Measurements from ENCODE around the gene ITGB8.
"Not testable (repeated sequence)": the region's sequence is repeated elsewhere in the genome, so short reads cannot be mapped to it uniquely, and the experiment has no call there.

Gene ITGB8

GRCh38 chr7:20389192-20389591 lies 58.5 kb downstream of the ITGB8 start:
- not testable (repeated sequence) for H3K36me3 ChIP-seq (ENCODE audit: control insufficient read depth, low read depth, low read length); H3K9ac ChIP-seq (ENCODE audit: low read length); H3K27ac ChIP-seq (ENCODE audit: low read length)

GRCh38 chr7:20393021-20393610 lies 62.4 kb downstream of the ITGB8 start:
- H3K27ac ChIP-seq (ENCODE audit: low read length): no peak overlapping the region
- H3K4me1 ChIP-seq (ENCODE audit: control insufficient read depth, low read depth, low read length): no peaks in the 10 kb centered on the region
- no peak overlapping the region for H3K4me3 ChIP-seq (ENCODE audit: low read length)

More at GRCh38 chr7:20389192-20389591, 58.5 kb downstream of the ITGB8 start:
- H3K4me1 ChIP-seq (ENCODE audit: control insufficient read depth, low read depth, low read length); H3K27me3 ChIP-seq (ENCODE audit: control insufficient read depth, insufficient read depth, low read length); H3K9me3 ChIP-seq (ENCODE audit: control insufficient read depth, low read depth, low read length); H3K4me3 ChIP-seq (ENCODE audit: low read length): not testable (repeated sequence)

DNA sequence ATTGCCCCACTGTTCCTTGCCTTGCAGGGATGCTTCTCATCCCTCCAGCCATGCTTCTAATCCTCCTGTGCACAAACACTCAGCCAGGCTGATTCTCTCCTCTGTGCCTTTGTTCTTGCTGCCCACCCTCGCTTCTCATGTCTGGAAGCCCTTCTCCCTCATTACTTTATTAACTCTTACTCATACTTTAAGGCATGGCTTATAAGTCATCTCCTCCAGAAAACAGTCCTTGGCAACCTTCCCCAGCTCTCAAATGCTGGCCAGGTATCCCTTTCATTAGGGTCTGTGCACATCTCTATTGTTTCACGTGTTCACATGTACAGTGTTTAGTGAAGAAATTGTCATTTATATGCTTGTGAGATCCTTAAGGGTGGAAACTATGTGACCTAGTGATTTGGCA lies 62.9 kb downstream of the ITGB8 start:
- Histone ChIP-seq H3K27me3 (ENCODE audit: control insufficient read depth, insufficient read depth, low read length) (no peaks in the 10 kb centered on the region), H3K4me1 (ENCODE audit: control insufficient read depth, low read depth, low read length) (no peaks in the 10 kb centered on the region), H3K9ac (ENCODE audit: low read length) (no peak overlapping the region), H3K4me3 (ENCODE audit: low read length) (no peak overlapping the region), H3K9me3 (ENCODE audit: control insufficient read depth, low read depth, low read length) (no peaks in the 10 kb centered on the region), H3K36me3 (ENCODE audit: control insufficient read depth, low read depth, low read length) (peaks cover 15% of the 10 kb centered on the region), H3K27ac (ENCODE audit: low read length) (no peak overlapping the region)

More at GRCh38 chr7:20393021-20393610, 62.4 kb downstream of the ITGB8 start:
- no peaks in the 10 kb centered on the region for H3K27me3 ChIP-seq (ENCODE audit: control insufficient read depth, insufficient read depth, low read length)
- H3K9ac ChIP-seq (ENCODE audit: low read length): no peak overlapping the region
- H3K36me3 ChIP-seq (ENCODE audit: control insufficient read depth, low read depth, low read length): peaks cover 15% of the 10 kb centered on the region
- no peaks in the 10 kb centered on the region for H3K9me3 ChIP-seq (ENCODE audit: control insufficient read depth, low read depth, low read length)

GRCh38 chr7:20394284-20394683 lies 63.6 kb downstream of the ITGB8 start:
- H3K27ac ChIP-seq (ENCODE audit: low read length): no peak overlapping the region

GRCh38 chr7:20395104-20395503 lies 64.4 kb downstream of the ITGB8 start:
- H3K27ac ChIP-seq (ENCODE audit: low read length): no peak overlapping the region
- H3K4me1 ChIP-seq (ENCODE audit: control insufficient read depth, low read depth, low read length): no peaks in the 10 kb centered on the region
- H3K9me3 ChIP-seq (ENCODE audit: control insufficient read depth, low read depth, low read length): no peaks in the 10 kb centered on the region
- H3K27me3 ChIP-seq (ENCODE audit: control insufficient read depth, insufficient read depth, low read length): no peaks in the 10 kb centered on the region
- no peak overlapping the region for H3K4me3 ChIP-seq (ENCODE audit: low read length)
- H3K36me3 ChIP-seq (ENCODE audit: control insufficient read depth, low read depth, low read length): peaks cover 15% of the 10 kb centered on the region
- H3K9ac ChIP-seq (ENCODE audit: low read length): no peak overlapping the region

More at GRCh38 chr7:20394284-20394683, 63.6 kb downstream of the ITGB8 start:
- H3K9ac ChIP-seq (ENCODE audit: low read length): no peak overlapping the region
- H3K9me3 ChIP-seq (ENCODE audit: control insufficient read depth, low read depth, low read length): no peaks in the 10 kb centered on the region
- no peaks in the 10 kb centered on the region for H3K27me3 ChIP-seq (ENCODE audit: control insufficient read depth, insufficient read depth, low read length)
- no peaks in the 10 kb centered on the region for H3K4me1 ChIP-seq (ENCODE audit: control insufficient read depth, low read depth, low read length)
- H3K4me3 ChIP-seq (ENCODE audit: low read length): no peak overlapping the region
- H3K36me3 ChIP-seq (ENCODE audit: control insufficient read depth, low read depth, low read length): peaks cover 15% of the 10 kb centered on the region

- Histone ChIP-seq H3K36me3 (ENCODE audit: control insufficient read depth, low read depth, low read length) (peaks cover 15% of the 10 kb centered on the region), H3K4me1 (ENCODE audit: control insufficient read depth, low read depth, low read length) (no peaks in the 10 kb centered on the region), H3K27ac (ENCODE audit: low read length) (no peak overlapping the region), H3K4me3 (ENCODE audit: low read length) (no peak overlapping the region), H3K9ac (ENCODE audit: low read length) (no peak overlapping the region), H3K27me3 (ENCODE audit: control insufficient read depth, insufficient read depth, low read length) (no peaks in the 10 kb centered on the region), H3K9me3 (ENCODE audit: control insufficient read depth, low read depth, low read length) (no peaks in the 10 kb centered on the region)
Observed at GRCh38 chr7:20395511-20395910, 64.8 kb downstream of the ITGB8 start.

GRCh38 chr7:20399521-20399920 lies 68.8 kb downstream of the ITGB8 start:
- H3K9ac ChIP-seq (ENCODE audit: low read length): no peak overlapping the region
- no peak overlapping the region for H3K27ac ChIP-seq (ENCODE audit: low read length)
- peaks cover 8% of the 10 kb centered on the region for H3K36me3 ChIP-seq (ENCODE audit: control insufficient read depth, low read depth, low read length)
- H3K9me3 ChIP-seq (ENCODE audit: control insufficient read depth, low read depth, low read length): no peaks in the 10 kb centered on the region
- no peak overlapping the region for H3K4me3 ChIP-seq (ENCODE audit: low read length)
- no peaks in the 10 kb centered on the region for H3K27me3 ChIP-seq (ENCODE audit: control insufficient read depth, insufficient read depth, low read length)
- H3K4me1 ChIP-seq (ENCODE audit: control insufficient read depth, low read depth, low read length): no peaks in the 10 kb centered on the region

DNA sequence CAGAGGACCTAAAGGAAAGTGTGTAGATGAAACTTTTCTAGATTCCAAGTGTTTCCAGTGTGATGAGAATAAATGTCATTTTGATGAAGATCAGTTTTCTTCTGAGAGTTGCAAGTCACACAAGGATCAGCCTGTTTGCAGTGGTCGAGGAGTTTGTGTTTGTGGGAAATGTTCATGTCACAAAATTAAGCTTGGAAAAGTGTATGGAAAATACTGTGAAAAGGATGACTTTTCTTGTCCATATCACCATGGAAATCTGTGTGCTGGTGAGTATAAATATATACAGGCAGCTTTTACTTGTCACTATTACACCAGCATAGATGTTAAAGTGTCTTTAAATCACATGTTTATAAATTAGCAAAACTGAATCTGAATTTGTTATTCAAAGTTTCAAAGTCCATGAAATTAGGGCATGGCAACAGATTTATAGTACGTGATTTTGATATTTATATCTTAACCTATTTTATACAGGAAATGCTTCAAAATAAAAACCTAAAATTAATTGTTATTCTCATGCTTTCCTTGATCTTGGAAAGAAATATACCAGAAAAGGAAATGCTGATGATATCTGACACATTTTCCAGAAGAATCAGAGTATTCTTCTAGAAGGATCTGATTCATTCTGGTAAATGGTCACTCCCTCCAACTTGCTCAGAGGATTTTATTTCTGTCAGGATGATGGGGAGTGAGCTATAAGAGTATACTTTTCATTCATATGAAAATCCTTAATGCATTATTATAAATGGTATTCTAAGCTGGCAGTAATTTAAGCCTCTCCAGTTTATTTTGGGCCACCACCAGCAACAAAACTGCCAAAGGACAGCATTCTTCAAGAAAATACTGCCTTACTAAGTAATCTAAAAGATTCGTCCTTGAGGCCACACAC lies 71.4 kb downstream of the ITGB8 start:
- Histone ChIP-seq H3K27ac (ENCODE audit: low read length) (no peak overlapping the region), H3K27me3 (ENCODE audit: control insufficient read depth, insufficient read depth, low read length) (no peaks in the 10 kb centered on the region), H3K9ac (ENCODE audit: low read length) (no peak overlapping the region), H3K4me3 (ENCODE audit: low read length) (no peak overlapping the region), H3K9me3 (ENCODE audit: control insufficient read depth, low read depth, low read length) (no peaks in the 10 kb centered on the region), H3K36me3 (ENCODE audit: control insufficient read depth, low read depth, low read length) (no peaks in the 10 kb centered on the region), H3K4me1 (ENCODE audit: control insufficient read depth, low read depth, low read length) (no peaks in the 10 kb centered on the region)

GRCh38 chr7:20402747-20403230 lies 72.1 kb downstream of the ITGB8 start:
- H3K9me3 ChIP-seq (ENCODE audit: control insufficient read depth, low read depth, low read length): no peaks in the 10 kb centered on the region
- no peak overlapping the region for H3K4me3 ChIP-seq (ENCODE audit: low read length)
- H3K36me3 ChIP-seq (ENCODE audit: control insufficient read depth, low read depth, low read length): no peaks in the 10 kb centered on the region
- H3K27me3 ChIP-seq (ENCODE audit: control insufficient read depth, insufficient read depth, low read length): no peaks in the 10 kb centered on the region
- no peak overlapping the region for H3K27ac ChIP-seq (ENCODE audit: low read length)
- H3K9ac ChIP-seq (ENCODE audit: low read length): no peak overlapping the region
- H3K4me1 ChIP-seq (ENCODE audit: control insufficient read depth, low read depth, low read length): peaks cover 4% of the 10 kb centered on the region

DNA sequence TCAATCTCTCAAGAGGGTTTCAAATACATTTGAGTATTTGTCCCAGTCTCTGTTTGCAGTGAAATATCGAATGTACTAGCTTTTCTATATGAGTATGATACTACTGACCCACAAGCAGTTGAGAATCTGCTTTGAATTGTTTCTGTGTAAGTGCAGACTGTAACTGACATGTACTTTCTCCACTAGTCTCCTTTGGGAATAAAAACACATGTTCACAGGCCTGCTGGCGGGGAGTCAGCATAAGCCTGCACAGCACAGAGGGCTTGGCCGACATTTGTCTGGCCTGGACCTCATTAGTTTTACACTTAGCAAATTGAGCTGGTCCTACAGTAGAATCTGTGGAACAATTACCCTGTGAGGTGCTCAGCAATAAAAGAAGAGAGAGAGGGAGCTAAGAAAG lies 72.6 kb downstream of the ITGB8 start:
- peaks cover 4% of the 10 kb centered on the region for H3K4me1 ChIP-seq (ENCODE audit: control insufficient read depth, low read depth, low read length)
- no peak overlapping the region for H3K9ac ChIP-seq (ENCODE audit: low read length)
- no peaks in the 10 kb centered on the region for H3K36me3 ChIP-seq (ENCODE audit: control insufficient read depth, low read depth, low read length)
- H3K27me3 ChIP-seq (ENCODE audit: control insufficient read depth, insufficient read depth, low read length): no peaks in the 10 kb centered on the region
- H3K27ac ChIP-seq (ENCODE audit: low read length): no peak overlapping the region
- no peaks in the 10 kb centered on the region for H3K9me3 ChIP-seq (ENCODE audit: control insufficient read depth, low read depth, low read length)
- H3K4me3 ChIP-seq (ENCODE audit: low read length): no peak overlapping the region

DNA sequence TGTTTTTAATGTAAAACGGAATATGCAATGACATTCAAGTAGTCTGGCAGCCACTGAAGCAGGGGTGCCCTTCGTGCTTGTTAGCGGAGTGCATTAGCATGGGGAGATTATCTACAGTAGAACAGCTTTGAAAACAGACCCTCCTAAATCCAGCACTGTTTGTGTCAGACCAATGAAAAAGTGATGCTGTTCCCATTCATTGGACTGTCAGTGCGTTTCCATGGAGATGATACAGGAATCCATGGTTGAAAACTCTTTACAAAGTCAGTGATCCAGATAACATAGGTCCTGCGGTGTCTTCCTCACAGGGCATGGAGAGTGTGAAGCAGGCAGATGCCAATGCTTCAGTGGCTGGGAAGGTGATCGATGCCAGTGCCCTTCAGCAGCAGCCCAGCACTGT lies 73.6 kb downstream of the ITGB8 start:
- Histone ChIP-seq H3K4me1 (ENCODE audit: control insufficient read depth, low read depth, low read length) (peaks cover 4% of the 10 kb centered on the region), H3K9ac (ENCODE audit: low read length) (no peak overlapping the region), H3K36me3 (ENCODE audit: control insufficient read depth, low read depth, low read length) (no peaks in the 10 kb centered on the region), H3K9me3 (ENCODE audit: control insufficient read depth, low read depth, low read length) (no peaks in the 10 kb centered on the region), H3K27me3 (ENCODE audit: control insufficient read depth, insufficient read depth, low read length) (no peaks in the 10 kb centered on the region), H3K27ac (ENCODE audit: low read length) (no peak overlapping the region), H3K4me3 (ENCODE audit: low read length) (no peak overlapping the region)
